Activated CD4-positive, alpha-beta T cell treated with anti-CD3 and anti-CD28 coated beads, Interleukin-10, Interleukin-2, amounts not matched to agents 100 ng/mL and 50 ng/mL, durations not matched to agents 16 hours and 8 hours (primary cell): ENCODE results near the gene HOXA10.

Experiments used
- DNase-seq: peaks from one replicate; pipeline ENCODE4 v3.0.0-alpha.2; 2020

Gene HOXA10

GRCh38 chr7:27143023-27143949 is 30.8 kb downstream of the HOXA10 start, which contains the start of gene HOXA5:
HOXA5 (minus strand) TSS chr7:27143681; CDS start chr7:27143607, 74 bp downstream.
- DNase-seq: peak; percentile 28

GRCh38 chr7:27142580-27143022 is 31.5 kb downstream of the HOXA10 start:
- DNase-seq: no peak

DNA sequence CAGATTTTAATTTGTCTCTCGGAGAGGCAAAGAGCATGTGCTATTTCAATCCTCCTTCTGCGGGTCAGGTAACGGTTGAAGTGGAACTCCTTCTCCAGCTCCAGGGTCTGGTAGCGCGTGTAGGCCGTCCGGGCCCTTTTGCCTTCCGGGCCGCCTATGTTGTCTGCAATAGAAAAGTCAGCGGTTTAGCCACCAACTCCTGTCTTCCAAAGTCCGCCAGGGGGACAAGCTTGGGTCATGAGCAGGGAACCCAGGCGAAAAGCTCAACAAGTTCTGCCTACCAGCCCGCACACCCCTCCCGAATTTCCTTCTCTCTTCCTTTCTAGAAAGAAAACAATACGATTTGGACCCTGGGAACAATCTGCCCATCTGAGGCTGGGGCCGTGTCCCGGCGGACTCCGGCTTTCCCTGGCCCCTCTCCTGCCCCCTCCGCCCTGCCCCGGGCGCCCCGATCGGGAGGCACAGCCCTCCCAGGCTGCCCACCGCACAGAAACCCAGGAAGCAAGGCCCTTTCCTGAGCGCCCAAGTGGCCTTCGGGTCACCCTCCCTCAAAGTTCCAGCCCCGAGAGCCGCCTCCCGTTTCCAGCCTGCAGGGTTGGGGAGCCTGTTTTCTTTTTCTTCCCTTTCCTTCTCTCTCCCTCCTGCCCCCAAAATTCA is 32.1 kb downstream of the HOXA10 start:
- DNase-seq: no peak

DNA sequence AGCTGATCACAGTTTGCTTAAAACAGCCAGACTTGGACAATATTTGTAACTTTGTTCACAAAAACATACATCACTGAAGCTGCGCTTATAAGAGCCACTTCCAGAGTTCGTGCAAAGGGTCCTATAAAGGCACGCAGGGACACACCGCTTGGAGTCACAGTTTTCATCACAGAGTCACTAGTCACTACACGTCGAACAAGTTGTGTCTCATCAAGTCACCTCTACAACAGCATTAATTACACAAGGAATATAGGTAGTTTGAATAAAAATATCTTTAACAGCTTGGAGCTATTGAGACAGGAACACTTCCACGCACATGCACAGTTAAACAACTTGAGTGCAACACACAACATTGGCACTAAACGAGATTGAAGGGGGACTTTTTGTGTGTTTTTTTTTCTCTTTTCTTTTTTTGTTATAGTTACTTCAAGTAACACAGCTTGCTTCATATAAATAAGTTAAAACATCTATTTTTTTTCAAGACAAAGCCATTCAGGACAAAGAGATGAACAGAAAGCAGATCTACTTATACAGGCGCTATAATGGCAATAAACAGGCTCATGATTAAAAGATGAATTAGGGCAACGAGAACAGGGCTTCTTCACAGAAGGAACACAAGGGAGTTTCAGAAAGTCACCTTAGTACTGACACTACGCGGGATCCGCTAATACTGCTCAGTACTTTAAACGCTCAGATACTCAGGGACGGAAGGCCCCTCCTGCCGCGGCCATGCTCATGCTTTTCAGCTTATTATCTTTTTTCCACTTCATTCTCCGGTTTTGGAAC is 32.8 kb downstream of the HOXA10 start:
- DNase-seq: no peak

- no peak for DNase-seq
Measured at GRCh38 chr7:27140126-27140857, 33.8 kb downstream of the HOXA10 start.

DNA sequence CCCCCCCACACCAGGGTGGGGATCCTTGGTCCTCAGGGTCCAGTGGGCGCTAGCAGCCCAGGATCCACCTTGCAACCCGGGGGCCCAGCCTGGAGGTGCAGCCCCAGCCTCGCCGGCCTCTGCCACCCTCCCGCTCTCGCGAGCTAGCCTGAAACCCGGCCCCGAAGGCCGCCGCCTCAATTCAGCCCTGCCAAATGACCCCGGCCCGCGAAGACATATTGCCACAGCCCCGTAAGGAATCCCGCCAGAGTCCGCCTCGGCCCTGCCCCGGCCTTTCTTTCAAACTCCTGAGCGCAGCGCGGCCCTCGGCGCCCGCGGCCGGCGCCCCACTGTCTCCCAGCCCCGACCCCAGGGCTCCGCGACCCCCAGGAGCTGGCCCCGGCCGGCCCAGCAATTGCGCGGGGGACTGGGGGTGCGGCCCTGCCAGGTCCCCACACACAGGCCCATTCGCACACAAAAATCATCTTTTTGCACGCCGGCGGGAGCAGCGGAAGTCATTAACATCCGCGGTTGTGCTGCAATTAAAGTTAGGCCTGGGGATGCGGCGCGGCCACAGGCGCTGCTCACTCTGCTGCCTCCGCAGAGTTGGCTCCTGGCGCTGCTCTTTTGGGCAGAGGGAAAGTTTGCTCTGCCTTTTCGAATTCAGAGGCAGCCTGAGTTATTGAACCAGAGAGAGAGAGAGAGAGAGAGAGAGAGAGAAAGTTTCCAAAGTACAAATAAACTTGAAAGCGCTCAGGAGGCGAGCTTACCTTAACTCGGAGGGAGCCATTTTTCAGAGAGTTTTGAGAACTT is 34.6 kb downstream of the HOXA10 start:
- DNase-seq: no peak

GRCh38 chr7:27138985-27139333 is 35.2 kb downstream of the HOXA10 start:
- no peak for DNase-seq

DNA sequence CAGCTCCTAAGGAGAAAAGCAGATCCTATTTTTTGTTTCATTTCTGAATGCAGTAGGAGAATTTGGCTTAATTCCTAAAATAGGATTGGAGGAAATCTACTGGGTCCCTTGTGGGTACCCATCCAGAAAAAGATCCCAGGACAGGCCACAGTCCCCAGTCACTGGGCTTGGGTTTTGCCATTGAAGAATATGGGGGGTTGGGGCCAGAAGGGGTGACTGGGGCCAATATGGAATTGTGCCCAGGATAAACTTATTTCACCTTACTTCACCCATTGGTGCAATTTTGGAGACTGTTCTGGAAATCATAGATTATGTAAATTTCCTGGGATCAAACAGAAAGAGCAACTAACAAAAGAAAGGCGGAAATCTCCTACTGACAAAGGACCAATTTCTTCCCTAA is 35.6 kb downstream of the HOXA10 start:
- no peak for DNase-seq

- DNase-seq: no peak
Measured at GRCh38 chr7:27137640-27138315, 36.3 kb downstream of the HOXA10 start.

DNA sequence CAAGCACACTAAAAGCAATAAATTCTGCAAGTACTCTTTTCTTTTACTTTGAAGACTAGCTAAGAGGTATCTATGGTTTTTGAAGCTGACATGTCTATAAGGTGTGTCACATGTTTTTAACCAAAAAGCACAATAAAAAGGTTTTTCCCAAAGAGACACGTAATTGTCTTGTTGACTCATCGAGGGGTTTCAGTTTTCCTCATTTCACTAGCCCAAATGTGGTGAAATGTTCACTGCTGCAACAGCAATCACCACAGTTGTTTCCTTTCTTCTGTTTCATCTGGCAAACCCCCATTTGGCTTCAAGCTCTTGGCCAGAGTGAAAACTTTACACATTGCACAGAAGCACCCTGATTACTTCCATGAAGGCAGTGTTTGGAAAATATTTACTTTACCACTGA is 39.7 kb downstream of the HOXA10 start:
- peak; percentile 85 for DNase-seq

- DNase-seq: no peak
Measured at GRCh38 chr7:27133409-27134231, 40.5 kb downstream of the HOXA10 start.

- DNase-seq: no peak
Measured at GRCh38 chr7:27132978-27133377, 41.1 kb downstream of the HOXA10 start.

- DNase-seq: no peak
Measured at GRCh38 chr7:27132214-27132613, 41.9 kb downstream of the HOXA10 start.

DNA sequence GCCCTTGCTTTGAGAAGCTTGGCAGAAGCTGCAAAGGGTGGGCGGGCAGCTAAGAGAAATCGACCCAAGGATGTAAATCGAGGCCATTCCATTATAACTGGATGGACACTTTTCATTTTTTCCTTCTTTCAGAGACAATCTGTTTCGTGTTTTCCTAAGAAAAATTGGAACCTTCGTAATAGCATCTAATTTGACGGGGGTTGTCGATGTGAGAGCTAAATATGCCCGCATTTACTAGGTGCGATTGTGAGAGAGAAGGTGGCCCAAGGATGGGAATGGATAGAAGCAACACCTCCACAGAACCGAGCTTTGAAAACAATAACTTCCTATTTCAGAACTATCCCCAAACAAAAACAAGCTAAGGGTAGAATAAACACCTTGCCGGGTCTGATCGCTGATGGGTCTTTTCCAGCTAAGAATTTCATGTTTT is 42.7 kb downstream of the HOXA10 start:
- DNase-seq: no peak

GRCh38 chr7:27130540-27131389 is 43.4 kb downstream of the HOXA10 start, which contains the start of gene HOXA4:
HOXA4 (minus strand) TSS chr7:27130757; CDS start chr7:27130733, 24 bp downstream.
- DNase-seq: peak; percentile 76

- no peak for DNase-seq
Measured at GRCh38 chr7:27129729-27130539, 44.2 kb downstream of the HOXA10 start.

- DNase-seq: no peak
Measured at GRCh38 chr7:27128776-27129728, 45.1 kb downstream of the HOXA10 start.
